ENCODE data around the gene AP2M1. TPM values are rescaled to one million over a fixed set of nuclear protein-coding genes. Genes with fewer than 3 reads are reported as not detected.

Gene AP2M1
- total RNA-seq, 1 donor from 2014 or later: 213 TPM

DNA sequence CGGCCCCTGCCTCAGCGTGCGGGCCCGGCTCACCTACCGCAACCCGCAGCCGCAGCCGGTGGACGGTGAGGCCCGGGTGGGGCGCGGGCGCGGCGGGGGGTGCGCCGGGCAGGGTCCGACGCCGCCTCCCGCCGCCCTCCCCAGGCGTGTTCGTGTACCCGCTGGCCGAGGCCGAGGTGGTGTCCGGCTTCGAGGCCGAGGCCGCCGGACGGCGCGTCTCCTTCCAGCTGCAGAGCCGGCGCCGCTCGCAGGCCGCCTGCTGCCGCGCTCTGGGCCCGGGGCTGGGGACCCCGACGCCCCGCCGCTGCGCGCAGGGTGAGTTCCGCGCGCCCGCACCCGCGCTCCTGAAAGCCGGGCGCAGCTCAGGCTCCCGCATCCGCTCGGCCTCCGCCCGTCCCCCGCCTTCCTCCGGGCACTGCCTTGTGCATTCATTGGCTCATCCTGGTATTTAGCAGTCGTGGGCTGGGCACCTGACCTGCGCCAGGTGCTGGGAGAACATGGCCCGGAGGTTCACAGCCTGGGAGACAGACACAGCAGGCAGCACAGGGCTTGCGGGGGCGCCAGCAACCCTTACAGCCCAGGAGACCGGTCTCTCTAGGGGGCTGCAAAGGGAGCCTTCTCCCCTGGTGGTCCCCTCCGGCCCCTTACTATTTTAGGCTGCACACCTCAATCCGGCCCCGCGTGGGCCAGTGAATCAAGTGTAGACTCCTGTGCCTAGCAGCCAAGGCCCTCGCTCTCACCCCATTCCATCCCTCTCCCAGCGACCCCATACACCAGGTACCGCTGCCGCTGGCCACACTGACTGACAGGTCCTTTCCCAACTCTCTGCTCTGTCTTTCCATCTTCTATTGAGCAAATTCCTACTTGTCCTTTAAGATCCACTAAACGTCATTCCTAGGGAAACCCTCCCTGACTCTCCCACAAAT lies 56.2 kb downstream of the AP2M1 start:
- Mint-ChIP-seq H3K4me3 (ENCODE audit: low read depth) (peak overlapping the region; percentile 73), H3K27ac (peak overlapping the region; percentile 14), H3K4me1 (ENCODE audit: low read depth) (peaks cover 8% of the 10 kb centered on the region), H3K27me3 (peaks cover 53% of the 10 kb centered on the region), H3K9me3 (ENCODE audit: low read depth) (no peaks in the 10 kb centered on the region), H3K36me3 (ENCODE audit: insufficient read depth) (peaks cover 3% of the 10 kb centered on the region)
- DNase-seq (ENCODE audit: low spot score, unreplicated experiment): no peak
- TF ChIP-seq, protein P1, sequence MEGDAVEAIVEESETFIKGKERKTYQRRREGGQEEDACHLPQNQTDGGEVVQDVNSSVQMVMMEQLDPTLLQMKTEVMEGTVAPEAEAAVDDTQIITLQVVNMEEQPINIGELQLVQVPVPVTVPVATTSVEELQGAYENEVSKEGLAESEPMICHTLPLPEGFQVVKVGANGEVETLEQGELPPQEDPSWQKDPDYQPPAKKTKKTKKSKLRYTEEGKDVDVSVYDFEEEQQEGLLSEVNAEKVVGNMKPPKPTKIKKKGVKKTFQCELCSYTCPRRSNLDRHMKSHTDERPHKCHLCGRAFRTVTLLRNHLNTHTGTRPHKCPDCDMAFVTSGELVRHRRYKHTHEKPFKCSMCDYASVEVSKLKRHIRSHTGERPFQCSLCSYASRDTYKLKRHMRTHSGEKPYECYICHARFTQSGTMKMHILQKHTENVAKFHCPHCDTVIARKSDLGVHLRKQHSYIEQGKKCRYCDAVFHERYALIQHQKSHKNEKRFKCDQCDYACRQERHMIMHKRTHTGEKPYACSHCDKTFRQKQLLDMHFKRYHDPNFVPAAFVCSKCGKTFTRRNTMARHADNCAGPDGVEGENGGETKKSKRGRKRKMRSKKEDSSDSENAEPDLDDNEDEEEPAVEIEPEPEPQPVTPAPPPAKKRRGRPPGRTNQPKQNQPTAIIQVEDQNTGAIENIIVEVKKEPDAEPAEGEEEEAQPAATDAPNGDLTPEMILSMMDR (IDR thresholded peaks at IDR 0.05; ENCODE audit: unreplicated experiment): no peak

DNA sequence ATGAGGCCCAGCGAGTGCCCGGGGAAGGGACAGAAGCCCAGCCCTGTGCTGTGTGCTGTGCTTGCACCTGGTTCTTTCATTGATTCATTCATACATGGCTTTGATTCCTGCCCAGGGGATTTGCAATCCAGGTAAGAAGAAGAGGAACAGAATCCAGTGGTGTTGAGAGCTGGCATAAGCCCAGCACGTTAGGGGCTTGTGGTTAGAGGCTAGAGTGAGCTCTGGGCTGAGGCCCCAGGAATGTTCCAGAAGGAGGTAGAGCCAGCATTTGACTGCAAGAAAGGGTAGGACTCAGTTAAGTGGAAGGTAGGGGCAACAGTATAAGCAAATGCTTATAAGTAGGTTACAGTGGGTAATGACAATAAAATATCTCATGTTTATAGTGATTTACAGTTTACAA lies 57.0 kb downstream of the AP2M1 start:
- Mint-ChIP-seq H3K27ac (peak overlapping the region; percentile 14), H3K36me3 (ENCODE audit: insufficient read depth) (peaks cover 3% of the 10 kb centered on the region), H3K4me3 (ENCODE audit: low read depth) (peak overlapping the region; percentile 73), H3K4me1 (ENCODE audit: low read depth) (peaks cover 8% of the 10 kb centered on the region), H3K9me3 (ENCODE audit: low read depth) (no peaks in the 10 kb centered on the region), H3K27me3 (peaks cover 46% of the 10 kb centered on the region)
- TF ChIP-seq, protein P1 (IDR thresholded peaks at IDR 0.05; ENCODE audit: unreplicated experiment): no peak
- no peak for DNase-seq (ENCODE audit: low spot score, unreplicated experiment)

DNA sequence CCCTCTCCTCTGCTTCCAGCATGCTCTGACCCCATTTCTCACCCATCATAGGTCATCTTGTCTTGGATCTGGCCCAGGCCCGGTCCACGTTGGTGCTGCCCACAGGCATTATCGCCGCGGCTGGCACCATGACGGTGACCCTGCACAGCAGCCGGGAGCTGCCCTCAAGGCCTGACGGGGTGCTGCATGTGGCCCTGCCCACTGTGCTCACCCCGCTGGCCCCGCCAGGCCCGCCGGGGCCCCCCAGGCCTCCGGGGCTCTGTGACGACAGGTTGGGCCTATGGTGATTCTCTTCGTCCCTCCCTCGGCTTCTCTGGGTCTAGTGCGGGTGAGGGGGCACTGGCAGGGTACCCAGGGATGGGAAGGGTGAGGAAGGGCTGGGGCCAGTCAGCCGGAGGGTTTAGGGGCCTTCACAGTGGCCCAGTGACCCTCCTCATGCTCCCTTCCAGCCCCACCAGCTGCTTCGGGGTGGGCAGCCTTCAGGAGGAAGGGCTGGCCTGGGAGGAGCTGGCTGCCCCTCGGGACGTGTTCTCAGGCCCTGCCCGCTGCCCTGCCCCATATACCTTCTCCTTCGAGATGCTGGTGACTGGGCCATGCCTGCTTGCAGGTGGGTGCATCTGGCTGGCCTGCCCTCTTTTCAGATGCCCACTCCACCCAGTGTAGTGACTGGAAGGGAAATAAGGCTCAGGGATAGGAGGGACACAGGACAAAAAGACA lies 58.6 kb downstream of the AP2M1 start:
- Mint-ChIP-seq H3K4me3 (ENCODE audit: low read depth) (no peak overlapping the region), H3K36me3 (ENCODE audit: insufficient read depth) (peaks cover 3% of the 10 kb centered on the region), H3K9me3 (ENCODE audit: low read depth) (no peaks in the 10 kb centered on the region), H3K27me3 (peaks cover 38% of the 10 kb centered on the region), H3K27ac (no peak overlapping the region), H3K4me1 (ENCODE audit: low read depth) (peaks cover 8% of the 10 kb centered on the region)
- no peak for DNase-seq (ENCODE audit: low spot score, unreplicated experiment)
- TF ChIP-seq, protein P1 (IDR thresholded peaks at IDR 0.05; ENCODE audit: unreplicated experiment): no peak

Other genes starting within 250 kb of the AP2M1 start
- gene ABCC5, start 157.0 kb upstream of the AP2M1 start, total RNA-seq: 109 and 111 TPM in 2 replicates
- not detected in 2 replicates for gene HTR3D, start 143.1 kb upstream of the AP2M1 start, total RNA-seq
- not detected in 2 replicates for gene HTR3C, start 121.8 kb upstream of the AP2M1 start, total RNA-seq
- not detected in 2 replicates for gene HTR3E, start 77.8 kb upstream of the AP2M1 start, total RNA-seq
- 45.4 and 45.7 TPM in 2 replicates for gene EIF2B5, start 39.5 kb upstream of the AP2M1 start, total RNA-seq
- 112 and 118 TPM in 2 replicates for gene DVL3, start 19.5 kb upstream of the AP2M1 start, total RNA-seq
- gene ABCF3, start 11.3 kb downstream of the AP2M1 start, total RNA-seq: 60.8 and 65.9 TPM in 2 replicates
- gene VWA5B2, start 54.7 kb downstream of the AP2M1 start, total RNA-seq: 67.9 and 71.5 TPM in 2 replicates
- gene ALG3, start 74.1 kb downstream of the AP2M1 start, total RNA-seq: 34.5 and 35.3 TPM in 2 replicates
- gene EEF1AKMT4, start 74.8 kb downstream of the AP2M1 start, total RNA-seq: 3.9 and 4.5 TPM in 2 replicates
- gene CAMK2N2, start 86.7 kb downstream of the AP2M1 start, total RNA-seq: 1.3 and 1.4 TPM in 2 replicates
- not detected in 2 replicates for gene ECE2, start 101.2 kb downstream of the AP2M1 start, total RNA-seq
- 259 and 269 TPM in 2 replicates for gene PSMD2, start 124.4 kb downstream of the AP2M1 start, total RNA-seq
- 333 and 341 TPM in 2 replicates for gene EIF4G1, start 139.8 kb downstream of the AP2M1 start, total RNA-seq
- 15.4 and 17.3 TPM in 2 replicates for gene FAM131A, start 162.7 kb downstream of the AP2M1 start, total RNA-seq
- 21.9 and 22.4 TPM in 2 replicates for gene CLCN2, start 186.8 kb downstream of the AP2M1 start, total RNA-seq
- 89.3 and 90.5 TPM in 2 replicates for gene POLR2H, start 186.9 kb downstream of the AP2M1 start, total RNA-seq
- 6.2 and 7.1 TPM in 2 replicates for gene THPO, start 203.4 kb downstream of the AP2M1 start, total RNA-seq
- gene CHRD, start 205.2 kb downstream of the AP2M1 start, total RNA-seq: 10.2 and 13.0 TPM in 2 replicates